KMS-11 (cell line): ENCODE results near the gene GRK6.

ENCODE experiments used
- H2AFZ ChIP-seq: fragments of 200-600 bp; sonication (generic); 2 replicates; pipeline ENCODE4 v1.6.1; 2016; ENCODE audit warnings: antibody characterized with exemption, mixed run types, low read depth
- H3K27ac ChIP-seq: fragments of 200-600 bp; sonication (generic); 2 replicates; pipeline ENCODE4 v1.6.1; 2016; ENCODE audit warnings: mild to moderate bottlenecking, mixed run types
- H3K27me3 ChIP-seq: fragments of 200-600 bp; sonication (generic); 2 replicates; pipeline ENCODE4 v1.6.1; 2017; ENCODE audit warnings: mild to moderate bottlenecking, low read depth, mixed run types, moderate library complexity; ENCODE audit not compliant: insufficient read depth
- H3K36me3 ChIP-seq: fragments of 200-600 bp; sonication (generic); 2 replicates; pipeline ENCODE4 v1.6.1; 2017; ENCODE audit warnings: mild to moderate bottlenecking, mixed run types; ENCODE audit not compliant: insufficient read depth
- H3K4me1 ChIP-seq: fragments of 200-600 bp; sonication (generic); 2 replicates; pipeline ENCODE4 v1.6.1; 2016; ENCODE audit warnings: mild to moderate bottlenecking, low read depth, mixed run types; ENCODE audit not compliant: poor library complexity, severe bottlenecking
- H3K4me2 ChIP-seq: fragments of 200-600 bp; sonication (generic); 2 replicates; pipeline ENCODE4 v1.7.0; 2016; ENCODE audit warnings: mild to moderate bottlenecking, mixed run types
- H3K4me3 ChIP-seq: fragments of 200-600 bp; sonication (generic); IDR thresholded peaks from 2 replicates; pipeline ENCODE4 v1.6.1; 2017; ENCODE audit warnings: low read depth, low read length, mixed read lengths; ENCODE audit not compliant: insufficient read depth
- H3K79me2 ChIP-seq: fragments of 200-600 bp; sonication (generic); 2 replicates; pipeline ENCODE4 v1.6.1; 2016; ENCODE audit warnings: low read depth, mixed run types; ENCODE audit not compliant: insufficient read depth
- H3K9ac ChIP-seq: fragments of 200-600 bp; sonication (generic); 2 replicates; pipeline ENCODE4 v1.6.1; 2016; ENCODE audit warnings: mild to moderate bottlenecking, mixed run types
- H4K20me1 ChIP-seq: fragments of 200-600 bp; sonication (generic); 2 replicates; pipeline ENCODE4 v1.6.1; 2016; ENCODE audit warnings: mild to moderate bottlenecking, mixed run types; ENCODE audit not compliant: insufficient read depth
- TF ChIP-seq, protein P1 (sequence below): fragments of 200-600 bp; sonication (generic); conservative IDR thresholded peaks from 2 replicates; pipeline ENCODE4 v1.6.1; 2017; ENCODE audit warnings: low read depth, mild to moderate bottlenecking, antibody characterized with exemption, low read length, moderate library complexity, mixed read lengths

Gene GRK6

GRCh38 chr5:177490992-177491391, 64.5 kb downstream of the GRK6 start:
- peaks cover 5% of the 10 kb centered on the region for H3K4me1 ChIP-seq
- H3K27ac ChIP-seq = no peak overlapping the region
- H3K9ac ChIP-seq = no peak overlapping the region
- TF ChIP-seq, protein P1, sequence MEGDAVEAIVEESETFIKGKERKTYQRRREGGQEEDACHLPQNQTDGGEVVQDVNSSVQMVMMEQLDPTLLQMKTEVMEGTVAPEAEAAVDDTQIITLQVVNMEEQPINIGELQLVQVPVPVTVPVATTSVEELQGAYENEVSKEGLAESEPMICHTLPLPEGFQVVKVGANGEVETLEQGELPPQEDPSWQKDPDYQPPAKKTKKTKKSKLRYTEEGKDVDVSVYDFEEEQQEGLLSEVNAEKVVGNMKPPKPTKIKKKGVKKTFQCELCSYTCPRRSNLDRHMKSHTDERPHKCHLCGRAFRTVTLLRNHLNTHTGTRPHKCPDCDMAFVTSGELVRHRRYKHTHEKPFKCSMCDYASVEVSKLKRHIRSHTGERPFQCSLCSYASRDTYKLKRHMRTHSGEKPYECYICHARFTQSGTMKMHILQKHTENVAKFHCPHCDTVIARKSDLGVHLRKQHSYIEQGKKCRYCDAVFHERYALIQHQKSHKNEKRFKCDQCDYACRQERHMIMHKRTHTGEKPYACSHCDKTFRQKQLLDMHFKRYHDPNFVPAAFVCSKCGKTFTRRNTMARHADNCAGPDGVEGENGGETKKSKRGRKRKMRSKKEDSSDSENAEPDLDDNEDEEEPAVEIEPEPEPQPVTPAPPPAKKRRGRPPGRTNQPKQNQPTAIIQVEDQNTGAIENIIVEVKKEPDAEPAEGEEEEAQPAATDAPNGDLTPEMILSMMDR = no peak
- no peaks in the 10 kb centered on the region for H3K27me3 ChIP-seq
- no peak overlapping the region for H3K4me2 ChIP-seq
- H2AFZ ChIP-seq = no peak overlapping the region
- no peaks in the 10 kb centered on the region for H3K36me3 ChIP-seq
- no peak overlapping the region for H3K4me3 ChIP-seq
- no peaks in the 10 kb centered on the region for H4K20me1 ChIP-seq
- H3K79me2 ChIP-seq = no peaks in the 10 kb centered on the region

DNA sequence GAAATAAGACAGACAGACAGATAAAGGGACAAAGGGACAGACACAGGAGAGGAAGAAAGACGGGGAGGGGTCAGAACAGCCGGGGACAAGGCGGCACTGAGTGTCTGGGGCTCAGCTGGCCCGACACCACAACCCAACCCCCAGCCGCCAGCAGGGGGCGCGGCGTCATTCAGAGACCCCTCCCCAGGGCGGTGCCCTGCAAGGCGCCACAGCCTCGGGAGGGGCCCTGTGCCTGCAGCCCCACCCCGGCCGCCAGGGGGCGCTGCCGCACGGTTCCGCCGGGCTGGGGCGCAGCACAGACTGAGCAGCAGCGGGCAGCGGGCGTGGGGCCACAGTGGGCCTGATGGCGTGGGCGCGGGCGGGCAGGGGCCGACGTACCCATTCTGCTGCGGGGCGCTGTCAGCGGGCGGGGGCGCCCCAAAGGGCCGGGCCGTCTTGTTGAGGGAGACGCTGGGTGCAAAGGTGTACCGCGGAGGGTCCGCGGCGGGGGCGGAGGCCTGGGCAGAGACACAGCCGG, 65.0 kb downstream of the GRK6 start:
- TF ChIP-seq, protein P1 = no peak; the same call in 1 of the 2 replicates
- no peaks in the 10 kb centered on the region for H3K79me2 ChIP-seq
- H3K9ac ChIP-seq = no peak overlapping the region
- no peak overlapping the region for H3K27ac ChIP-seq
- no peaks in the 10 kb centered on the region for H3K27me3 ChIP-seq
- H4K20me1 ChIP-seq = no peaks in the 10 kb centered on the region
- no peak overlapping the region for H3K4me2 ChIP-seq
- H3K4me3 ChIP-seq = no peak overlapping the region
- no peaks in the 10 kb centered on the region for H3K36me3 ChIP-seq
- H2AFZ ChIP-seq = no peak overlapping the region
- H3K4me1 ChIP-seq = peaks cover 8% of the 10 kb centered on the region

DNA sequence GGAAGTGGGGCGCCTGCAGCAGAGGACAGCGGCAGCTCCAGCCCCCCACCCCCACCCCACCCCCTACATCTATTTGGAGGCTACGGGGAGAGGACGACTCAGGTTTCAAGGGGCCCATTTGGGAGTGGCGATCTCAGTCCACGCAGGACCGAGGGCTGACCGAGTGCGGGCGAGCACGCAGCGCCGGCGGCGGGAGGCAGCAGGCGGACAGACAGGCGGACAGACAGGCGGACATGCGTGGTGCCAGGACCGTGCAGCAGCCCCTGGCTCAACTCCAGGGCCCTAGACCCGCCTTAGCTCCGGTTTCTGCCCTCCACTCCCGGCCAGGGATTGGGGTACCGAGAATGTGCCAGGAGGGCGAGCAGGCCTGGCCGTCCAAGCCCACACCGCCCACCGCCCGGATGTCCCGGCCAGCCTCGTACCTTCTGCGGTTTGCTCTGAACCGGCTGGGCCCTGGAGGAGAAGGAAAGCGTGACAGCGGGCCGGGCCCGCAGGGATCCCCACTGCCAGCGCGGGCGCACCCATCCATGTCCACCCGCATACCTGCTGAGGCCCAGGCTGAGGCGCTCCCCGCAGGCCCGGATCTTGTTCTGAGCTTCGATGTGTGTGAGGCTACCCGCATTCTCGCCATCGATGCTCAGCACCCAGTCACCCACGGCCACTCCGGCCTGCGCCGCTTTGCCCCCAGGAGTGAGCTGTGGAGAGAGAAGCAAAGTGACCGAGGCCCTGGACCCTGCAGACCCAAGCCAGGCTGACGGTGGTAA, 65.7 kb downstream of the GRK6 start:
- H3K36me3 ChIP-seq = no peaks in the 10 kb centered on the region
- no peak overlapping the region for H3K27ac ChIP-seq
- H4K20me1 ChIP-seq = no peaks in the 10 kb centered on the region
- H3K4me1 ChIP-seq = peaks cover 8% of the 10 kb centered on the region
- H3K27me3 ChIP-seq = no peaks in the 10 kb centered on the region
- H3K79me2 ChIP-seq = no peaks in the 10 kb centered on the region
- TF ChIP-seq, protein P1 = no peak
- no peak overlapping the region for H3K9ac ChIP-seq
- H3K4me2 ChIP-seq = no peak overlapping the region
- no peak overlapping the region for H2AFZ ChIP-seq
- no peak overlapping the region for H3K4me3 ChIP-seq
